ENCODE results near the gene BRS3.

GRCh38 chrX:136528645-136529315 is 41.0 kb downstream of the BRS3 start:
- TF ChIP-seq EZH2 (IDR thresholded peaks at IDR 0.05; ENCODE audit: insufficient read depth, poor library complexity, severe bottlenecking) (no peak), EZH2phosphoT487 (IDR thresholded peaks at IDR 0.05; ENCODE audit: insufficient read depth, low read depth) (no peak)
